ENCODE data around the gene GLYR1. TPM values are rescaled to one million over a fixed set of nuclear protein-coding genes. Genes with fewer than 3 reads are reported as not detected.

The GLYR1 gene
- total RNA-seq, 4 donors from 2014 or later, result 86.0 to 129 (median 97.0) TPM

GRCh38 chr16:4893103-4893862 is 46.2 kb upstream of the GLYR1 start:
- ATAC-seq, result no peak
- H3K27me3 ChIP-seq, result peaks cover 5% of the 10 kb centered on the region
- H3K4me1 ChIP-seq, result peaks cover 0 to 19% (median 3%) of the 10 kb centered on the region in 3 donors
- H3K36me3 ChIP-seq, result peaks cover 0 to 90% of the 10 kb centered on the region in 2 donors
- WGBS, 2 donors (ENCODE audit: low coverage in 1 of 2), result 88% methylated on average over 4 of the region's 26 CpGs; no CpG with 5 or more reads in 1 of the 2 donors
- peaks cover 0 to under 1% (median 0%) of the 10 kb centered on the region in 3 donors for H3K9me3 ChIP-seq
- TF ChIP-seq POLR2AphosphoS5 (IDR thresholded peaks at IDR 0.05) (no peak), CTCF (IDR thresholded peaks at IDR 0.05) (no peak), POLR2A (IDR thresholded peaks at IDR 0.05) (no peak), EP300 (IDR thresholded peaks at IDR 0.05) (no peak)
- H3K4me3 ChIP-seq, result no peak overlapping the region
- no peak overlapping the region for H3K27ac ChIP-seq

- peak overlapping the region in 2 of 4 donors; percentile 10 to 30 for H3K27ac ChIP-seq
- TF ChIP-seq POLR2AphosphoS5 (IDR thresholded peaks at IDR 0.05) (no peak), EP300 (IDR thresholded peaks at IDR 0.05) (no peak), POLR2A (IDR thresholded peaks at IDR 0.05) (no peak), CTCF (IDR thresholded peaks at IDR 0.05) (no peak)
- peaks cover 0 to 90% of the 10 kb centered on the region in 2 donors for H3K36me3 ChIP-seq
- H3K9me3 ChIP-seq, result no peaks in the 10 kb centered on the region
- H3K27me3 ChIP-seq, result peaks cover 5% of the 10 kb centered on the region
- ATAC-seq, result no peak
- peaks cover 0 to 19% (median 3%) of the 10 kb centered on the region in 3 donors for H3K4me1 ChIP-seq
- no peak overlapping the region for H3K4me3 ChIP-seq
- WGBS, 2 donors (ENCODE audit: low coverage in 1 of 2), result 11 to 60% methylated on average over 1 to 5 of the region's 23 CpGs
Observed at GRCh38 chr16:4892361-4893102, 45.4 kb upstream of the GLYR1 start.

- Histone ChIP-seq H3K9me3 (no peaks in the 10 kb centered on the region), H3K4me3 (no peak overlapping the region), H3K4me1 (peaks cover 0 to 19% (median 3%) of the 10 kb centered on the region in 3 donors), H3K36me3 (peaks cover 0 to 92% of the 10 kb centered on the region in 2 donors), H3K27me3 (peaks cover 5% of the 10 kb centered on the region), H3K27ac (peak overlapping the region in 1 of 4 donors; percentile 10)
- TF ChIP-seq POLR2AphosphoS5 (IDR thresholded peaks at IDR 0.05), result no peak
- TF ChIP-seq EP300 (IDR thresholded peaks at IDR 0.05), result no peak
- TF ChIP-seq POLR2A (IDR thresholded peaks at IDR 0.05), result no peak
- TF ChIP-seq CTCF (IDR thresholded peaks at IDR 0.05), result no peak
- ATAC-seq, result no peak
- no CpG with 5 or more reads among the region's 12 CpGs for WGBS, 2 donors (ENCODE audit: low coverage in 1 of 2)
Observed at GRCh38 chr16:4891886-4892216, 44.8 kb upstream of the GLYR1 start.

- no peak overlapping the region for H3K27ac ChIP-seq
- ATAC-seq, result no peak
- 85 to 96% methylated on average over 4 of the region's 16 CpGs for WGBS, 2 donors (ENCODE audit: low coverage in 1 of 2)
Observed at GRCh38 chr16:4891097-4891885, 44.2 kb upstream of the GLYR1 start.

More at GRCh38 chr16:4891097-4891885, 44.2 kb upstream of the GLYR1 start:
- peaks cover 0 to 19% (median 3%) of the 10 kb centered on the region in 3 donors for H3K4me1 ChIP-seq
- no peaks in the 10 kb centered on the region for H3K9me3 ChIP-seq
- no peak for TF ChIP-seq CTCF (IDR thresholded peaks at IDR 0.05)
- no peak for TF ChIP-seq POLR2AphosphoS5 (IDR thresholded peaks at IDR 0.05)
- no peak for TF ChIP-seq EP300 (IDR thresholded peaks at IDR 0.05)
- no peak for TF ChIP-seq POLR2A (IDR thresholded peaks at IDR 0.05)
- peaks cover 5% of the 10 kb centered on the region for H3K27me3 ChIP-seq
- no peak overlapping the region for H3K4me3 ChIP-seq
- peaks cover 0 to 92% of the 10 kb centered on the region in 2 donors for H3K36me3 ChIP-seq

Measured in gastroesophageal sphincter (tissue), 4 donors.